WERI-Rb-1 (cell line): ENCODE measurements around the gene USP24.
"Not testable (repeated sequence)": the region's sequence is repeated elsewhere in the genome, so short reads cannot be mapped to it uniquely, and the experiment has no call there.

ENCODE experiments used
- DNase-seq: peaks from one replicate; pipeline ENCODE4 v3.0.0-alpha.2; 2020
- H3K27ac ChIP-seq: fragments of 250-450 bp; sonication (Bioruptor Pico); 2 replicates; pipeline ENCODE4 v1.5.1; 2020; ENCODE audit warnings: mild to moderate bottlenecking, moderate library complexity
- H3K27me3 ChIP-seq: fragments of 250-450 bp; sonication (Bioruptor Pico); 2 replicates; pipeline ENCODE4 v1.5.1; 2021; ENCODE audit warnings: mild to moderate bottlenecking, low read depth, moderate library complexity; ENCODE audit not compliant: insufficient read depth, severe bottlenecking
- H3K36me3 ChIP-seq: fragments of 250-450 bp; sonication (Bioruptor Pico); 2 replicates; pipeline ENCODE4 v1.5.1; 2020; ENCODE audit warnings: mild to moderate bottlenecking, moderate library complexity
- H3K4me3 ChIP-seq: 2 replicates; pipeline ENCODE4 v1.5.1; 2011; ENCODE audit warnings: low read depth, mild to moderate bottlenecking, control low read depth, low read length
- H3K9me3 ChIP-seq: fragments of 250-450 bp; sonication (Bioruptor Pico); 2 replicates; pipeline ENCODE4 v1.5.1; 2021; ENCODE audit warnings: mild to moderate bottlenecking, moderate library complexity; ENCODE audit not compliant: severe bottlenecking
- CTCF ChIP-seq: IDR thresholded peaks from 2 replicates; pipeline ENCODE4 v1.5.1; 2011; ENCODE audit warnings: low read depth, mild to moderate bottlenecking, control low read depth, inconsistent platforms, low read length

USP24 gene

GRCh38 chr1:55200667-55201066 is 14.5 kb downstream of the USP24 start:
- no peak for TF ChIP-seq CTCF
- no peak overlapping the region for H3K4me3 ChIP-seq
- peaks cover 5% of the 10 kb centered on the region for H3K36me3 ChIP-seq
- no peaks in the 10 kb centered on the region for H3K27me3 ChIP-seq
- no peaks in the 10 kb centered on the region for H3K9me3 ChIP-seq
- no peak overlapping the region for H3K27ac ChIP-seq
- DNase-seq = no peak

GRCh38 chr1:55199735-55200134 is 15.4 kb downstream of the USP24 start:
- not testable (repeated sequence) for H3K27ac ChIP-seq, H3K9me3 ChIP-seq, DNase-seq, H3K36me3 ChIP-seq, H3K4me3 ChIP-seq, H3K27me3 ChIP-seq

- H3K4me3 ChIP-seq = no peak overlapping the region
- no peak overlapping the region for H3K27ac ChIP-seq
- H3K27me3 ChIP-seq = no peaks in the 10 kb centered on the region
- no peaks in the 10 kb centered on the region for H3K9me3 ChIP-seq
- no peak for DNase-seq
- H3K36me3 ChIP-seq = peaks cover 5% of the 10 kb centered on the region
- TF ChIP-seq CTCF = no peak
Measured at GRCh38 chr1:55198044-55198443, 17.1 kb downstream of the USP24 start.

GRCh38 chr1:55197099-55197498 is 18.1 kb downstream of the USP24 start:
- H3K27me3 ChIP-seq = no peaks in the 10 kb centered on the region
- peaks cover 5% of the 10 kb centered on the region for H3K36me3 ChIP-seq
- no peak overlapping the region for H3K4me3 ChIP-seq
- DNase-seq = no peak
- TF ChIP-seq CTCF = no peak
- no peak overlapping the region for H3K27ac ChIP-seq
- no peaks in the 10 kb centered on the region for H3K9me3 ChIP-seq

- Histone ChIP-seq H3K9me3 (no peaks in the 10 kb centered on the region), H3K27me3 (no peaks in the 10 kb centered on the region), H3K27ac (no peak overlapping the region), H3K4me3 (no peak overlapping the region), H3K36me3 (peaks cover 5% of the 10 kb centered on the region)
- DNase-seq = no peak
- no peak for TF ChIP-seq CTCF
Measured at GRCh38 chr1:55196433-55197035, 18.6 kb downstream of the USP24 start.

GRCh38 chr1:55195521-55196233 is 19.5 kb downstream of the USP24 start:
- no peak overlapping the region for H3K4me3 ChIP-seq
- TF ChIP-seq CTCF = no peak
- peaks cover 5% of the 10 kb centered on the region for H3K36me3 ChIP-seq
- no peak for DNase-seq
- no peak overlapping the region; the same call in 1 of the 2 replicates for H3K27ac ChIP-seq
- H3K9me3 ChIP-seq = no peaks in the 10 kb centered on the region
- no peaks in the 10 kb centered on the region for H3K27me3 ChIP-seq
